Islet precursor cell (in vitro differentiated cells): ENCODE results near the gene ID2.

Experiments used
- DNase-seq: peaks from one replicate; pipeline ENCODE4 v3.0.0-alpha.2; 2018

ID2 gene, protein sequence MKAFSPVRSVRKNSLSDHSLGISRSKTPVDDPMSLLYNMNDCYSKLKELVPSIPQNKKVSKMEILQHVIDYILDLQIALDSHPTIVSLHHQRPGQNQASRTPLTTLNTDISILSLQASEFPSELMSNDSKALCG

DNA sequence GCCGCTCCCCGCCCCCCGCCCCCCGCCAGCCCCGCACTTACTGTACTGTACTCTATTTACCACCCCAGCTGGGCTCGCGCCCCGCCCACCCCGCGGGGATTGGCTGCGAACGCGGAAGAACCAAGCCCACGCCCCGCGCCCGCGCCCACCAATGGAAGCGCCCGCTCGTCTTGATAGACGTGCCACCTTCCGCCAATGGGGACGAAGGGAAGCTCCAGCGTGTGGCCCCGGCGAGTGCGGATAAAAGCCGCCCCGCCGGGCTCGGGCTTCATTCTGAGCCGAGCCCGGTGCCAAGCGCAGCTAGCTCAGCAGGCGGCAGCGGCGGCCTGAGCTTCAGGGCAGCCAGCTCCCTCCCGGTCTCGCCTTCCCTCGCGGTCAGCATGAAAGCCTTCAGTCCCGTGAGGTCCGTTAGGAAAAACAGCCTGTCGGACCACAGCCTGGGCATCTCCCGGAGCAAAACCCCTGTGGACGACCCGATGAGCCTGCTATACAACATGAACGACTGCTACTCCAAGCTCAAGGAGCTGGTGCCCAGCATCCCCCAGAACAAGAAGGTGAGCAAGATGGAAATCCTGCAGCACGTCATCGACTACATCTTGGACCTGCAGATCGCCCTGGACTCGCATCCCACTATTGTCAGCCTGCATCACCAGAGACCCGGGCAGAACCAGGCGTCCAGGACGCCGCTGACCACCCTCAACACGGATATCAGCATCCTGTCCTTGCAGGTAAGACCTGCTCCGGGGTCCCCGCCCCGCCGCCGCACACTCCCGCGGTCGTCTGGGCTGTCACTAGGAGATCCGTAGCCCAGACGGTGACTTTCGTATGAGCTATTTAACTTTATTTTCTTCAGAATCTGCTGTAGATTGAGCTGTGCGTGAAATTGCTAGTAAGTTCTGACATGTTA lies at the start of gene ID2:
Gene ID2 (plus strand): TSS at position 271 of the 907 bp plus-strand sequence. CDS start 110 bp downstream, at position 381.
- DNase-seq, result peak; percentile 100

DNA sequence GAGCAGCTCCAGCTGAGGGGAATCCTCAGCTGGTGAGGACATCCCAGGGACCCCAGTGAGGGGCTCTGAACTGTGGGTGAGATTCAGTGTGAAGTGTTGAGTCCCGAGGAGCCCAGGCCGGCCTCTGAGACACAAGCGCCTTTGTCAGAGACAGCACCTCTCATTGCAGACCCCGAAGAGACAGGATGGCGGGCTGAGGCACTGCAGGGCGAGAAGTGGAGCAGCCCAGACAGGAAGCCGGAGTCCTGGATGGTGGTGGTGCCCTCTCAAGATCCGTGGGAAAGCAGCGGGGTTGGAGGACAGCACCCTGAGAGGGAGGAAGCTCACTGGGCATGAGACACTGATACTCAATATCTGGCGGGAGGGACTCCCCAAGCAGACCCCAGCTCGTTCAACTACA lies 49.1 kb upstream of the ID2 start:
- DNase-seq, result no peak

DNA sequence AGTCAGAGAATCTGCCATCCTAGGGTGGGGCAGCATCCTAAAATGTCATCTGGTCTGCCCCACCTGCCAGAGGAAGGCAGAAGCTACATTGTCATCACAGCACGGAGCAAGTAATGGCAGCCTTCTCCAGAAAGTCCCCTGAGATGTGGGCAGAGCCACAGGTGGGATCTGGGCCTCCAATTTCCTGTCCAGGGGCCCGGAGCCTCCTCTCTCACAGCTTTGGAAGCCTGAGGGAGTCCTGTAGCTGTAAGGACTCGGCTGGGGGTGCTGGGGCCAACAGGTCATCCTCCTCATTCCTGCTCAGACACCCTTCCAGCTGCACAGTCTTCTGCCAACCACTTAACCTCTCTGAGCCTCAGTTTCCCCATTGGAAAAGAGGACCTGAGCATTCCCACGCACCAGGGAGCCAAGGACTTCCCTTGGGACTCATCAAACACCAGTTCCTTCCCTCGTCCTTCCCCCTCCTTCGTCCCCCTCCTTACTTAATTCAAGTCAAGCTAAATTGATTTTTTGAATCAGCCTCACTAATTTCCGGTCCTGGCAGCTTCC lies 48.6 kb upstream of the ID2 start:
- no peak for DNase-seq

DNA sequence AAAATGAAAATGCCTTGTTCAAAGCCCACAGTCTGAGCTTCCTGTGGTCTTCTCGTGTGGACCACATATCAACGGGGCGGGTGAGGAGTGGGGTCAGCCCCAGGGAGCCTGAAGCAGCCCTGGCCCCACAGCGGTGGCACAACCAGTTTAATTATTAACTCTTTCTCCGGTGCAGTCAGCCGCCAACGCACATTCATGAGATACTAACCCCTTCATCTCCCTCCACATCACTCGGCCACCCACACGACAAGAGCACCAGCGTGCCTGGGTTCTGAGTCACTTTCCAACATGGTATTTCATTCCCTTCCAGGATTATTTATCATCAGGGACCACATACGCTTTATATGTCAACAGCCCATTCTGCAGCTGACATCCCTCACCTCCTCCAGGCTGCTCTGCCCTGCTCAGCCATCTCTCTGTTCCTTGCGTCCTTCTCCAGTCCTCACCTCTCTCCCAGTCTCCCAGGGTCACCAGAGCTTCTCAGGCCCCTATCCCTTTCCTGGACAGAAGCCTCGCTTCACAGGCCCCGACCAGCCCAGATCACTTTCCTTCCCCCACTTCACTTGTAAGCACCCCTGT lies 48.0 kb upstream of the ID2 start:
- no peak for DNase-seq

DNA sequence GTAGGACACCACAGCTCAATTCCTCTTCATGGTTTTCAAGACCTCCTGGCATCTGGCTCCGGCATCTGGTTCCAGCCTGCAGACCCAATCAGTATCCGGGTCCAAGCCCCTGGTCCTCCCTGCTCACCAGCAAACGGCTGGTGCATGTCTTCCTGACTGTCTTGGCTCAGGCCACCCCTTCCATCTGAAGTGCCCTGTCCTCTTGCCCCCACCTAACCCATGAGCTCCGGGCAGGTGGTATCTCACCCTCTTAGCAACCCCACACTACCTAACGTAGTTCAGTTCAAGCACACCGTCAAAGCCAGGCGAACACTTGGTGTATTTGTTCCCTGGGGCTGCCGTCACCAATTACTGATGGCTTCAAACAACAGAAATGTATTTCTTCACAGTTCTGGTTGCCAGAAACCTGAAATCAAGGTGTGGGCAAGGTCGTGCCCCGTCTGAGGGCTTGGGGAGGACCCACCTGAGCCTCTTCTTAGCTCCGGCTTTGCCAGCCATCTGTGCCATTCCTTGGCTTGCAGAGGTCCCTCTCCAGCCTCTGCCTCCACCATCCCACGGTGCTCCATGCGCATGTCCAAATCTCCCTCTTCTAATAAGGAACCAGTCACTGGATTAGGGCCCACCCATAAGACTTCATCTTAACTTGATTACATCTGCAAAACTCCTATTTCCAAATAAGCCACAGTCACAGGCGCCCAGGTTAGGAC lies 47.2 kb upstream of the ID2 start:
- no peak for DNase-seq

DNA sequence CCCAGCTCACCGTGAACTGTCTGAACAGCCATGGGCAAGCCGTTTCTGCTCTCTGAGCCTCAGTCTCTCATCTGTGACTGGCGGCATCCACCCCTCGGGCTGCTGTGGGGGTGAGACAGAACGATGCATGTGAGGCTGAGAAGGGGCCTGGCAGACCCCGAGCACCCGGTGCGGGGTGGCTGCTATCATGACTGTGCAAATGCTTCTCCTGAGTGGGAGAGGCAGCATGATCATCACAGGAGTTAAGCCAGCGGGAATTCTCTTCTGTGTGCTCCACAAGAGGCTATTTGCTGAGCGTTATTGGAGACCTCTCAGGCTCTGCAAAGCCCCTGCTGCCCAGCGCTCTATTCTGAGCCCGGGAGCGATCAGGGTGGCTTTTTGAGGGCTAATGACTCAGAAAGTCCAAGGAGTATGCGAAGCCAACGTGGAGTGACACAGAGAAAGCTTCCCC lies 45.8 kb upstream of the ID2 start:
- peak; percentile 78 for DNase-seq

DNA sequence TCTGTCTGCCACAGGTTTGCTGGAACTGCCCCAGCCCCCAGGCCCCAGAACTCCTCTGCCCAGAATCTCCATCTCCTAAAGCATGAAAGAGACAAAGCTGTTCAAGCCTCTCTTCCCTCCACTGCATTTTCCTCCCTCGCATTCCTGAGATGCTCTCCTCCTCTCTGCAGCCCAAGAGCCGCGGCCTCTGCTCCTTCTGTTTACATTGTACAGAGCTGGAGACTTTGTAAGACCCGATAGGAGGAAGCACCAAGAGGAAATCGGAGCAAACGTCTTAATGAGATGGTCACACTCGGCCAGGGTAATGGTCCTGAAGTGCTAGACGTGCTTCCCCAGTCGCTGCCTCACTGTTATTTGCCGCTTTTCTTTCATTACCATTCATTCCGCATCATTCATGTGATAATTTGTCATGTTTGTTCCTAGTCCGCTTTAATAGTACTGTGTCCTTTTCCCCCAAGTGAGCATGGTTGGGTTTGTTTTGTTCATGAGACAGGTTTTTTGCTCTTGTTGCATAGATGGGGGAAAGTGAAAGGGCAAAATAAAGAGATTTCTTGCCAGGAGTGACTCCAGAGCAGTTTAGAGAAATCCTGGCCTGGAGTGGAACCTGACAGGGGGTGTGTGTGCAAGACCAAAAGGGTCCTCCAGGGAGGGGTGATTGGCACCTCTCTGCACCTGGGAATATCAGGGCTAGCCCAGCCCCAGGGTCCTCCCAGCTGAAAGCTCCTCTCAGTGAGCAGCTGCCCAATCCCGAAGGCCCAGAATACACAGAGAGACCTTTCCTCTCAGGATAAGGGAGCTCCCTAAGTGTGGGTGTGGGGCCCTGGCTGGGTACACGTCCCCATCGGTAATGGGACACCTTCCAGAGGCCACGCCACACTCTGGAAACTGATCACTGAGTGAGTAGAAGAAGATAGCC lies 44.9 kb upstream of the ID2 start:
- peak; percentile 92 for DNase-seq

DNA sequence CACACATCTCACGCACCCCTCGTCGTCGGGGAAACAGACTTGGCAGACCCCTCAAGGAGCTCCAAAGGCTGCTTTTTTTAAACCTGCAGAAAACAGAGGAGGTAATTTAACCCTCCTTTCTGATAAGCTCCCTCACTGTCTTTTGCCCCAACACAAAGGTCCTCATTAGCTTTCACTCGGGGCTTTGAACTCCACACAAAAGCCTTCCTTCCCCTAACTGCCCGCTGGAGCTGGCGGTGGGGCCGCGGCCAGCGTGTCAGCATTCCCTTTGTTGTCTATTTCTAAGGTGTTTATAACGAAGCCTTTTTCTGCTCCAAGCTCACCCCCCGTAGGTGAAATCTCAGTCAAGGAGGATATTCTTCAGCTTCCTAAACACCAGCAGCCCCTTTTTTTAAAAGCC lies 43.5 kb upstream of the ID2 start:
- no peak for DNase-seq

DNA sequence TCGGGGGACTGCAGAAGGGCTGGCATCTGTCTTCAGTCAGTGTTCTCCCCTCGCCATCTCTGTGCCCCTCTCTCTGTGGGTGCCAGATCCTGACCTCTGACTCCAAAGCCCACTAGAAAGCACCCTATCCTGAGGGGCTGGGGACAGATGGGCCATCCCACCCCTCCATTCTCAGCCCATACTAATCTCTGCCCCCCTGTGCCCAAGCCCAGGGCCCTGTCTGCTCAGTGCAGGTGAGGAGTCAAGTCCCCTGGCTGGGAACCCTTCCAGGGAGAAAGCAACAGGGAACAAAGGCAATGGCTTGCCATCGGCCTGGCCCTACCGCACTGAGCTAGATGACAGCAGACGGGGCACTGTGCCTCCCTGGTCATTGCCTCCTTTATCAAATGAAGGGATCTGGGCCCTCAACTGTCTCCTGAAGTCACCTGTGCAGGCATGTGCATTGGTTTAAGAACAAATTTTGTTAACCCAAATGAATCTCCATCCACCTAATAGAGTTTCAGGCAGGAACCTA lies 42.7 kb upstream of the ID2 start:
- DNase-seq, result no peak

DNA sequence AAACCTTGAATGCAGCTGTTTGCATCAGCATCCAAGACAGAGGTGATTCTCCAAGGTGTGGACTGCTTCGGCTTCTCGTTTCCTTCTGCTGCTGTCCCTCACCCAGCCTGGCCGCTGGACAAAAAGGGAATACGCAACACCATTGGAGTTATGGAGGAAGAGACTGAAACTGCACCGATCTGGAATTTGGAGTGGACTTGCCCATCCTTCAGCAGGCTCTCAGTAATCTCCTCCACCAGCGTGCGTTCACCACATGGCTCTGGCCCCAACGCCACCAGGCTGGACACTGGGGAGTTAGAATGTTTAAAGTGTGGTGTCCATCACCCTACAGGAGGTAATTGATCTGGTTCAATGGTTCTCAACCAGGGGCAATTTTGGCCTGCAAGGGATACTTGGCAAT lies 41.4 kb upstream of the ID2 start:
- no peak for DNase-seq

DNA sequence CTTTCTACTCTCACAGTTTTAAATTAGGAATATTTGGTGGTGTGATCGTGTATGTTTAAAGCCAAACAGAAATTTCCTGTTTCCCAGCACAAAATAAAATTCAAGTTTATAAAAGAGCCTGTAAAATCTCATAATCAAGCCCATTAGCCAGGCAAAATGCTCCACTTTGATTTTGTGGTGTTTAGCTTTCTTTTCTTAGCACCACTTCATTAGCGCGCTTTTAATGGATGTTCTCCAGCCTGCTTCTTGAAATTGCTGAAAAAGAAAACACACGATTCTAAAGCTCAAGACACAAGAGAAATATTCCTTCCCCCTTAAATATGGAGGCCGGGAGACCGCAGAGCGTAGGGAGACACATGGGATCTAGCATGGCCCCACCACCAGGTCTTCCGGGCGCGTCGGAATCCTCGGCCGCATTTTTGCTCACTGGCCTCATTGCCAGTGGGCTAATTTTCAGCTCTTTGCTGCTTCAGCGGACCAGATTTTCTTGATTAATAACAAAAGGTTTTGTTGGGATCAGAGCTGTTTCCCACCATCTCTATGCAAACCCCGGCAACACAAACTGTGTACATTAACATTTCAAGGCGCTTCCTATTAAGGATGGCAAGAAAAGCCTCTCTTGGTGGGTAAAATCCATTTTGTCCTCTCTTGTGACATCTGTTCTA lies 40.4 kb upstream of the ID2 start:
- no peak for DNase-seq

DNA sequence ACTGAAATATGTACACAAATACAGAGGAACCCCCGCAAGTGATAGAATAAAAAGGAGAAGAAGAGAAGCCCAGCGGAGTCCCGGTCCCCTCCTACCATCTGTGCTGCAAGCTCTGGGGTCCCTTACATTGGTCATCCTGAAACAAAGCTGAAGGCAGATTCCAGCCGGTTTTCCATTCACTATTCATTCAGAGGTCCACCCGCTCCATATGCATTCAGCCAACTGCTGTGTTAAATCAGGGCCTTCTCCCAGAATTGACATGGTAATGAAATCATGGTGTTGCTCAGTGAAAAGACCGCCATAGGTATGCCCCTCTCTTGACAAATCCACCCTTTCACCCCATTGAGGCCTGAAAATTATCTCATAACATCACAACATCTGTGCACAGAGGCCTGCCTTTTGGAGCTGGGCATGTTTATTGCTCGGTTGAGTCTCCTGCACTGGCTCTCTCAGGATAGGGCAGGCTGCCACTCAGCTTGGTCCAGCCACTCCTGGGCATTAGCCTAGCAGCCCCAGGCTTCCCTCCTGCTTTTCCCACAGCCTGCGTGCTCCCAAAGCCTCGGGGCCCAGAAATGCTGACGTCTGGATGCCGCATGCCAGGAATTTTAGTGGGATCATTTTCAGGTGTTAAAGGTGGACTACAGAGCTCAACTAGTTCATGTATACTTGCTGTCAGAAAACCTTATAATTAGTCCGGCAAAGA lies 39.3 kb upstream of the ID2 start:
- peak; percentile 87 for DNase-seq

DNA sequence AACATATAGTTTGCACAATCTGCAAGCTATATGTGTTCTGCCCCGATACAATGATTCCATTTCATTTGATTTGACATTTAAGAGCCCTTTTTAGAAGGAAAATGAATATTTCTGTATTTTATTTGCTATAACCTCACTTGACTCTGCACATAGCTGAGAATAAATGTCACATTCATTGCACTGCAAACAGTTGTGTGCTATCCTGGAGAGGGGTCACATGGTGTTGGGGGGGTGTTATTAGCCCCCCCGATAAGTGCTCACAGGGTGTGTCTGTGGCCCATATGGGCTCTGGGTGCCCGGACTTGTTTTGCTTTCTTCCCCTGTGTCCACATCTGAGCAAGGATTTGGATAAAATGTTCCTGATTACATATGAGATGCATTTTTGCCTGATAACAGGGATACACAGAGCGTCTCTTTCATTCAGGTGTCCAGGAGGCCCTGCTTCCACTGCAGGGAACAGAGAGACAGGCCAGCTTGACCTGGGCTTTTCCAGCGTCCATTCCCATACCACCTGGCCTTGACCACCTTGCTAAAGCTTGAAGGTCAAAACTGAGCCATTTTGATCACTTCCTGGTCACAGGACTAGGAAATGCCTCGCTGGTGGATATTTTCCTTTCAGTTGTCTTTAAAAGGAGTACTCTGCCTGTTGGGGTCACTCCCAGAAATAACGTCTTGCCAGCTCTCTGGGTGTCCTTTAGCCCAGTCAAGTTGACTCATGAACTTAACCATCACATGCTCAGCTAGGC lies 38.4 kb upstream of the ID2 start:
- DNase-seq, result no peak

DNA sequence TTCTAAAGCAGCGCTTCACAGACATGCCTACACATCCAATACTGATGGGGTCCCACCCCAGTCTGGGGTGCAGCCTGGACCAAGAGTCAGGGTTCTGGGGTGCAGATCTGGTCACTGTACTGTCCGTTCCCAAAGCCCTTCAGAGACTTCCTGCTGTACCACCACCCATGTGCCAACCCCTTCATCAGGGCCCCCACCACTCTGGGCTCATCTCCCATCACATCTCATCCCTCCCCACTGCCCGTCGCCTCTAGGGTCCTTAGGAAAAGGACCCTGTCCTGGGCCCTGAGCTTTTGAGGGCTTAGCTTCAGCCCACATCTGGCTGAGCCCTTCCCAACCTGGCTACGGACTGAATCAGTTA lies 37.9 kb upstream of the ID2 start:
- DNase-seq, result no peak

DNA sequence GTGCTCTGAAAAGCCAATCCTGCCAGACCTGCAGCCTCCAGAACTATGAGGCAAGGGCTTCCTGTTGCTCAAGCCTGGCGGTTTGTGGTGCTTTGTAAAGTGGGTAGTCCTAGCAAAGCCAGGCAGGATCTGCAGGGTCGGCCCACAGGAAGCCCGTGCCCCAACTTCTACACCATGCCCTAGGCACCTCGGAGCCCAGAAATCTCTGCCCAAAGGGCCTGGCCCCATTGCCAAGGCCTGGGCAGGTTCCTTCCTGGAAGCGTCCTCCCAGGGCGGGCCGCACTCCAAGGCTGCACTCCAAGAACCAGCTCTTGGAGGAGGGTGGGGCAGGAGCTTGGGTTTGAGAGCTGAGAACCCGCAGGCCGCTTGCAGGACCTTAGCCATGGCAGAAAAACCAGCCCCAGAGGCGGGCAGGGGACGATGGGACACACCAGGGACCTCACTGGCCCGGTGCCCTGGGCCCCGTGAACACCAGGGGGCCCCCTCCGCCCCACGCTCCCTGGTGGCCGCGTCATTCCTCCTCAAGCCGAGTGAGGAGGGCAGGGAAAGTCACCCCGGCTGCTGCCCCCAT lies 37.2 kb upstream of the ID2 start:
- DNase-seq, result no peak

DNA sequence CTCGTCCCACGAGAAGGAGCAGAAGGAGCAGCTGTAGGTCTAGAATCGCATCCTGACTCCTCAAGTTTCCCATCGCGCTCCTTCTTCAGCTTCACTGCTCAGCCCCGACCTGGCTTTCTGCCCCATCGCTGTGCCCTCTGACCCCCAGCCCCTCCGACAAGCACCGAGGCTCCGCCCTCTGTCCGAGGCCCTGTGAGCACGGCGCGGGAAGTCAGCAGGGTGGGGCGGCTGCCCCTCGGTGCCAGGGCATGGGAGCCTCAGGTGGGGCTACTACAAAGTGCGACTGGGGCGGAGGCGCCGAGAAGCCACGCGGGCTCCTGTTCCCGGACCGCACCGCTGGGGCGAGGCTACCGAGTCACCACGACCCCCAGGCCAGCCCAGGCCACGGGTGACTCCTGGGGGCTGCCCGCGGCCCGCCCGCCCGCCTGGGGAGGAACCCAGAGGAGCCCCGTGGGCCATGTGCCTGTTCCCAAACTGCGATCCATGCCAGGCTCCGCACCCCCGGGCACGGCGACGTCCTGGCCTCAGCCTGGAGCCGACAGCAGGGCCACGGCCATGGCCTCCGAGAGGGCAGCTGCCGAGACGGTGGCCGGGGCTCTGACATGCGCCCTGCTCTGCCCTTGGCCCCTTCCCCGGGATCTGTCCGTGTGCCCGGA lies 36.6 kb upstream of the ID2 start:
- DNase-seq, result no peak

DNA sequence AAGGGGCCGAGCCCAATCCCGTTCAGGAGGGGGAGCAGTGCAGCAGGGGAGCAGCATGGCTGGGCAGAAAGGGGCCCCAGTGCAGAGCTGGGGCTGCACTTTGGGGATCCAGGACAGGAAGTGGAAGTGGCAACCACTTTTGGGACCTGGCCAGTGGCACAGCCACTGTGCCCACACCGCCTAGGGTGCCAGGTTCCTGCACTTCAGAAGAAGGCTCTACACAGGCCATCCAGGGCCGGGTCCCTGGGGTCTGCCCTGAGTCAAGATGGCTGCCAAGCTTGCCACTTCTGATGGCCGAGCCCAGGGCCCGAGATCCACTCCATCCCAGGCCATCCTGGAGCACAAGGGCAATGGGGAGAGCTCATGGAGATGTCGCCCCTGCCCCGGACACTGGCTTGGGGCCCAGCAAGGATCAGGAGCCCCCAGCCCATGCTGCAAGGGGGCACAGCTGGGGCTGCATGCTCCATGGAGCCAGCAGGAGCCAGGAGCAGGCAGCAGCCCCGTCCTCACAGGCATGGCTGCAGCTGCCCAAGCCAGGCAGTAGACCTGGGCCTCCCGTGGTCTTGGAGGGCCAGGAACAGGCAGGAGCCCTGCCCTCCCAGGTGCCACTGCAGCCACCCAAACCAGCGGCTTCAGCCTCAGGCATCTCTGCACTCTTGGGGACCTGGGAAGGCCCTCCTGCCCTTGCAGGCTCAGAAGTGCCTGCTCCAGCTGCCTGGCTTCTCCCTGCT lies 35.0 kb upstream of the ID2 start:
- no peak for DNase-seq

DNA sequence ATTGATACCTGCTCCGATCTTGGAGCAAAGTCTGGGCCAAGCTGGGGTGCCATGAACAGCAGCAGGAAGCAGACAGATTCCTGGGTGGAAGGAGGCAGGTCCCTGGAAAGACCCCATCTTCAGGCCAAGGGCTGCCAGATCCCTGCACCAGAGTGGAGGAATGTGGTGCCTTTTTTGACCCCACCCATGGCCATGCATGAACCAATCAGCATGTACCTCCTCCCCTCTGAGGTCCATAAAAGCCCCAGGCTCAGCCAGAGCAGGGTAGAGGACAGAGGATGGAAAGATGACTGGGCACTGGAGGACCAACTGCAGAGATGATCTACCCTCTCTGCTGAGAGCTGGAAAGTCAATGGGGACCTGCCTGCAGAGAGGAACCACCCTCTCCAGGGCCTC lies 34.4 kb upstream of the ID2 start:
- DNase-seq, result no peak
